OCI-LY7 (cell line): ENCODE data around the gene ENTPD1. TPM values are rescaled to one million over a fixed set of nuclear protein-coding genes. Genes with fewer than 3 reads are reported as not detected.
"Not testable (repeated sequence)": the region's sequence is repeated elsewhere in the genome, so short reads cannot be mapped to it uniquely, and the experiment has no call there.

Experiments used
- BruUV-seq: library from RNA; stranded (reverse); fragments of 400-500 nt; replicated peaks from 2 replicates; lab custom pipeline; 2021; lab: Mats Ljungman, UMichigan
- CTCF ChIA-PET: fragments of 300-600 bp; sonication (Branson Sonifier 250); formaldehyde crosslinking; loops from one replicate; lab custom pipeline; 2022; ENCODE audit warnings: antibody characterized with exemption; ENCODE audit not compliant: unreplicated experiment; lab: Charles Lee
- POLR2A ChIA-PET: fragments of 300-600 bp; sonication (Branson Sonifier 250); formaldehyde crosslinking; loops from one replicate; lab custom pipeline; 2022; ENCODE audit warnings: antibody characterized with exemption; lab: Charles Lee
- DNase-seq: peaks from one replicate; pipeline ENCODE4 v3.0.0-alpha.2; 2015; ENCODE audit warnings: low spot score
- H2AFZ ChIP-seq: fragments of 200-600 bp; sonication (generic), shearing (Covaris generic); 2 replicates; pipeline ENCODE4 v1.6.1; 2014; ENCODE audit warnings: mild to moderate bottlenecking, antibody characterized with exemption, low read length, moderate library complexity
- H3K27ac ChIP-seq: fragments of 200-600 bp; sonication (generic); 2 replicates; pipeline ENCODE4 v1.5.1; 2014; ENCODE audit warnings: mixed run types, low read depth, mild to moderate bottlenecking, moderate library complexity, low read length, inconsistent platforms; ENCODE audit not compliant: poor library complexity, severe bottlenecking
- H3K36me3 ChIP-seq: fragments of 200-600 bp; sonication (generic); 2 replicates; pipeline ENCODE4 v1.6.1; 2014; ENCODE audit warnings: mild to moderate bottlenecking, antibody characterized with exemption, low read length, moderate library complexity, mixed read lengths; ENCODE audit not compliant: insufficient read depth
- H3K4me1 ChIP-seq: fragments of 200-600 bp; sonication (generic); 2 replicates; pipeline ENCODE4 v1.5.1; 2014; ENCODE audit warnings: mild to moderate bottlenecking, low read length; ENCODE audit not compliant: insufficient read depth, poor library complexity, severe bottlenecking
- H3K4me2 ChIP-seq: fragments of 200-600 bp; sonication (generic); 2 replicates; pipeline ENCODE4 v1.6.1; 2014; ENCODE audit warnings: mild to moderate bottlenecking, low read length
- H3K4me3 ChIP-seq: fragments of 200-600 bp; sonication (generic); 2 replicates; pipeline ENCODE4 v1.5.1; 2014; ENCODE audit warnings: mild to moderate bottlenecking, low read depth, low read length; ENCODE audit not compliant: poor library complexity, severe bottlenecking
- H3K79me2 ChIP-seq: fragments of 200-600 bp; sonication (generic); 2 replicates; pipeline ENCODE4 v1.6.1; 2016; ENCODE audit warnings: low read depth, mild to moderate bottlenecking, low read length, moderate library complexity, mixed read lengths; ENCODE audit not compliant: insufficient read depth
- H3K9me2 ChIP-seq: fragments of 200-600 bp; sonication (generic); 2 replicates; pipeline ENCODE4 v1.6.1; 2016; ENCODE audit warnings: mild to moderate bottlenecking, low read length, mixed read lengths; ENCODE audit not compliant: insufficient read depth
- H3K9me3 ChIP-seq: fragments of 200-600 bp; sonication (generic); 2 replicates; pipeline ENCODE4 v1.6.1; 2014; ENCODE audit warnings: mild to moderate bottlenecking, mixed run types, low read length, mixed read lengths
- H4K20me1 ChIP-seq: fragments of 200-600 bp; sonication (generic); 2 replicates; pipeline ENCODE4 v1.6.1; 2014; ENCODE audit warnings: mild to moderate bottlenecking, antibody characterized with exemption, low read length, moderate library complexity, mixed read lengths; ENCODE audit not compliant: insufficient read depth
- EZH2phosphoT487 ChIP-seq: fragments of 200-600 bp; sonication (generic); IDR thresholded peaks from 2 replicates; pipeline ENCODE4 v1.6.1; 2018; ENCODE audit warnings: low read depth, borderline replicate concordance, mild to moderate bottlenecking, mixed run types, antibody characterized with exemption, low read length, moderate library complexity, mixed read lengths
- intact Hi-C: fragments of 100-400 bp; cut with micrococcal nuclease; formaldehyde crosslinking; loops from one replicate; pipeline ENCODE4 v1.10.0; 2022; ENCODE audit not compliant: unreplicated experiment
- total RNA-seq, 2 experiments: library from RNA; depleted of rRNA in 1 of 2; stranded (reverse); fragments of >200 nt in 1 of 2; shearing (Covaris generic) in 1 of 2; gene quantifications; 2 replicates each; pipeline ENCODE4 v1.2.3, GENCODE V29; 2014 to 2022
- TF ChIP-seq, protein P1 (sequence below): fragments of 200-600 bp; sonication (generic); conservative IDR thresholded peaks from 2 replicates; pipeline ENCODE4 v1.5.1; 2014; ENCODE audit warnings: mild to moderate bottlenecking, antibody characterized with exemption, low read length, moderate library complexity, mixed read lengths

The ENTPD1 gene
- total RNA-seq, 2 experiments from 2014 or later, result 5.1 to 6.7 TPM

DNA sequence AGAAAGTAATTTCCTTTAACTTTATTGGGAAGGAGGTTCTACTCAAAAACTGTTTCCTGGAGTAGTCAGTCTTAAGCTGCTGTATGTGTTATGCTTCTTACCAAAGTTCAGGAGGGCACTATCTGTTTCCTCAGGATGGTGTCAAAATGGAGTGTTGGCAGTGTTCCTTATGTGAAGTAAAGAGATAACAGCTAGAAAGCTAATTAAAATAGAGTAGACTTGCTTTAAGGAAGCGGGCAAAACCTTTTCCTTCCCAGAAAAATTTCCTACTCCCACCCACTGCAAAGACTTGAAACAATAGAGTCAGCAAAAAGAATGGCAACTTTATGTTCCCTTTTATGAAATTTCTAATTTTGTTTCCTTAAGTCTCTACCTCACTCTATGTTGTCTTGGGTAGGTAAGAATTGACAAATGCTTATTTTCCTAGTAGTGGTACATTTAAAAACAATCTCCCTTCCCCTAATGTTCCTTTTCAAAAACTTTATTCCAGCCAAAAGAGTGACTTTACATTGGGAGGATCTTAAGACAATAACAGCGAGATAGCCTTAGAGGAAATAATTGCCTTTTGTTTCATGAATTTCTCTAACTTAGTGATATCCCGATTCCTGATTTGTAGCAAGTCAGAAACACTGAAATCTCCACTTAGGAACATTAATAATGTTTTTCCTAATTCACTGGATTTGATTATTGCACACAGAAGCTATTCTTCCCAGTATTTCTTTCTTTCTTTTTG lies 26.5 kb upstream of the ENTPD1 start:
- POLR2A ChIA-PET, result interaction anchor here (0.5 to 2.3 kb wide), 4 partner anchors 13 to 228 kb away, joined by 3 to 6 read pairs (median 4); no protein-coding TSS in a partner anchor
- no peak for DNase-seq
- Histone ChIP-seq H3K27ac (no peak overlapping the region), H3K36me3 (no peaks in the 10 kb centered on the region), H3K79me2 (no peaks in the 10 kb centered on the region), H3K9me2 (no peaks in the 10 kb centered on the region), H3K4me1 (peaks cover 12% of the 10 kb centered on the region), H4K20me1 (no peaks in the 10 kb centered on the region), H3K4me2 (no peak overlapping the region), H3K4me3 (no peak overlapping the region), H2AFZ (peak overlapping the region; percentile 55), H3K9me3 (peaks cover 27% of the 10 kb centered on the region; the same call in 1 of the 2 replicates)
- CTCF ChIA-PET, result interaction anchor here (1.8 kb wide), 1 partner anchor 36 kb away, joined by 7 read pairs; the partner anchor contains the start of gene TCTN3
- TF ChIP-seq EZH2phosphoT487, result no peak
- TF ChIP-seq, protein P1, sequence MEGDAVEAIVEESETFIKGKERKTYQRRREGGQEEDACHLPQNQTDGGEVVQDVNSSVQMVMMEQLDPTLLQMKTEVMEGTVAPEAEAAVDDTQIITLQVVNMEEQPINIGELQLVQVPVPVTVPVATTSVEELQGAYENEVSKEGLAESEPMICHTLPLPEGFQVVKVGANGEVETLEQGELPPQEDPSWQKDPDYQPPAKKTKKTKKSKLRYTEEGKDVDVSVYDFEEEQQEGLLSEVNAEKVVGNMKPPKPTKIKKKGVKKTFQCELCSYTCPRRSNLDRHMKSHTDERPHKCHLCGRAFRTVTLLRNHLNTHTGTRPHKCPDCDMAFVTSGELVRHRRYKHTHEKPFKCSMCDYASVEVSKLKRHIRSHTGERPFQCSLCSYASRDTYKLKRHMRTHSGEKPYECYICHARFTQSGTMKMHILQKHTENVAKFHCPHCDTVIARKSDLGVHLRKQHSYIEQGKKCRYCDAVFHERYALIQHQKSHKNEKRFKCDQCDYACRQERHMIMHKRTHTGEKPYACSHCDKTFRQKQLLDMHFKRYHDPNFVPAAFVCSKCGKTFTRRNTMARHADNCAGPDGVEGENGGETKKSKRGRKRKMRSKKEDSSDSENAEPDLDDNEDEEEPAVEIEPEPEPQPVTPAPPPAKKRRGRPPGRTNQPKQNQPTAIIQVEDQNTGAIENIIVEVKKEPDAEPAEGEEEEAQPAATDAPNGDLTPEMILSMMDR, result no peak
- no TSS peak for BruUV-seq
- intact Hi-C loops, result no loop called here

DNA sequence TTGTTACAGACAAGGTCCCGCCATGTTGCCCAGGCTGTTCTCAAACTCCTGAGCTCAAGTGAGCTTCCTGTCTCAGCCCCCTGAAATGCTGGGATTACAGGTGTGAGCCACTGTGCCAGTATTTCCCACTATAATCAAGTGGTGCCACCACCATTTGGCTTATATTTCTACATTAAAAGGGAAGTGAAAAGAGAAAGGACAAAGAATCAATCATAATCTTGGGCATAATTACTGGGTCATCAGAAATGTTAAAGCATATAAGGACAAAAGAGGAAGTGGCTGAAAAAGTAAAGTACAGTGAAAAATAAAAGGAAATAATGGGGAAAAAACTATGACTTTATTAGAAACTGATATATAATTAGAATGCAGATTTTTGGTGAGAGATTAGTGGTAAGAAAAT lies 25.7 kb upstream of the ENTPD1 start:
- no peaks in the 10 kb centered on the region for H3K9me2 ChIP-seq
- no peaks in the 10 kb centered on the region for H4K20me1 ChIP-seq
- BruUV-seq, result no TSS peak
- H3K4me3 ChIP-seq, result no peak overlapping the region
- H3K36me3 ChIP-seq, result no peaks in the 10 kb centered on the region
- H3K4me2 ChIP-seq, result peak overlapping the region; percentile 21; the same call in 1 of the 2 replicates
- TF ChIP-seq EZH2phosphoT487, result no peak
- TF ChIP-seq, protein P1, result no peak
- H2AFZ ChIP-seq, result peak overlapping the region; percentile 55; the same call in 1 of the 2 replicates
- H3K9me3 ChIP-seq, result peaks cover 27% of the 10 kb centered on the region; the same call in 1 of the 2 replicates
- H3K79me2 ChIP-seq, result no peaks in the 10 kb centered on the region
- ChIA-PET CTCF (interaction anchor here (1.8 kb wide), 1 partner anchor 36 kb away, joined by 7 read pairs; the partner anchor contains the start of gene TCTN3), POLR2A (interaction anchor here (0.5 to 2.3 kb wide), 3 partner anchors 12 to 227 kb away, joined by 3 to 6 read pairs (median 5); no protein-coding TSS in a partner anchor)
- H3K4me1 ChIP-seq, result peaks cover 12% of the 10 kb centered on the region
- DNase-seq, result no peak
- H3K27ac ChIP-seq, result no peak overlapping the region
- intact Hi-C loops, result no loop called here

DNA sequence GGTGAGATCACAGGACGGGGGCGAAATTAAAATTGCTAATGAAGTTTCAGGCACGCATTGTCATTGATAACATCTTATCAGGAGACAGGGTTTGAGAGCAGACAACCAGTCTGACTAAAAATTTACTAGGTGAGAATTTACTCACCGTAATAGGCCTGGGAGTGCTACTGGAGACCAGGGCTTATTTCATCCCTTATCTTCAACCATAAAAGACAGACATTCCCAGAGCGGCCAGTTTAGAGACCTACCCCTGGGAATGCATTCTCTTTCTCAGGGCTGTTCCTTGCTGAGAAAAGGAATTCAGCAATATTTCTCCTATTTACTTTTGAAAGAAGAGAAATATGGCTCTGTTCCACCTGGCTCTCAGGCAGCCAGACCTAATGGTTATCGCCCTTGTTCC lies 23.1 kb upstream of the ENTPD1 start:
- POLR2A ChIA-PET, intact Hi-C loops, BruUV-seq, H3K4me2 ChIP-seq, H2AFZ ChIP-seq, H3K79me2 ChIP-seq, H4K20me1 ChIP-seq, H3K36me3 ChIP-seq, H3K9me2 ChIP-seq, H3K4me3 ChIP-seq, H3K27ac ChIP-seq, CTCF ChIA-PET: not testable (repeated sequence)
- peaks cover 27% of the 10 kb centered on the region; the same call in 1 of the 2 replicates for H3K9me3 ChIP-seq
- DNase-seq, result peak; percentile 37
- H3K4me1 ChIP-seq, result peaks cover 12% of the 10 kb centered on the region
